Right ventricle myocardium superior (tissue), 1 donor: ENCODE results near the gene MAP3K14. TPM values are rescaled to one million over a fixed set of nuclear protein-coding genes. Genes with fewer than 3 reads are reported as not detected.

Experiments
- ATAC-seq: fragments of 200-7000 bp; cut with Tn5 transposase; one replicate; pipeline ENCODE4 v1.9.1; 2020; ENCODE audit warnings: mild to moderate bottlenecking; ENCODE audit not compliant: poor library complexity
- DNase-seq: peaks from one replicate; pipeline ENCODE4 v3.0.0-alpha.2; 2020
- intact Hi-C: fragments of 100-400 bp; cut with DNase I; formaldehyde crosslinking; loops from one replicate; pipeline ENCODE4 v1.11.2; 2022
- total RNA-seq: library from RNA; stranded (reverse); fragmentation: NEBNext Ultra II Directional; extraction: Animal tissue kit (Norgen Biotek cat#: 25700); gene quantifications from one replicate; pipeline ENCODE4 v1.2.1, GENCODE V29; 2021
- donor health status: DM: no; HTN: yes; CAD: no; lungs with severe emphysema.

The MAP3K14 gene
- total RNA-seq, 1 donor from 2014 or later = 12.2 TPM

DNA sequence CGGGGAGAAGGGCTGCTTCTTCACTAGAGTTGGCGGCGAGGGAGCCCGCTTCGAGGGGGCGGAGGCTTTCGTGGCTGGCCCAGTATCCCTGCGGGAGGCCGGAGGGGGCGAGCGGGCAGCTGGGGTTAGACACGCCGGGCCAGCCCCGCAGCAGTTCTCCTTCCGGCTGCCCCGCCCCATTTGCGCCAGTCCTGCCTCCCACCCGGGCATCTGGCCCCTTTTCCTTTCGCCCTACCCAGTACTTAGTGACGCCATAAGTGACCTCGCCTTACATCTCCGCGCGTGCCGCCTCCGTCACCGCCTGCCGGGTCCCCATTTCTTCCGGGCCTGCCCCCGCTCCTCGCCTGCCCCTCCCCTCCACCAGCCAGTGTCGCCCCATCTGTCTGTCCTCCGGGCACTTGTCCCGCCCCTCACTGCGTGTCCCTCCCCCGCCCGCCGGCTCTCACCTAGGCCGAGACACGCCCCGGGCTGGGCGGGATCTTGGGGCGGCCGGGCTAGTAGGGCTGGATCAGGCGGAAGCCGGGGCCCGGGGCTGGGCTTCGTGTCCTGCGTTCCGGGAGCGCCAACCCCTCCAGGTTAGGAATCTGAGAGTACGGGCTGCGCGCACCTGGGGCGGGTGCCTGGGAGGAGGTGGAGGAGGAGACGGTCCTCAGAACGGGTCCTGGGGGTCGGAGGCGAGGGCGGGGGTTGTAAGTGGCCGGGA is 69.2 kb downstream of the MAP3K14 start:
- intact Hi-C loops = no loop called here
- ATAC-seq (peak; percentile 94), DNase-seq (peak; percentile 93)

GRCh38 chr17:45246861-45247428 is 69.9 kb downstream of the MAP3K14 start:
- ATAC-seq (peak; percentile 55), DNase-seq (no peak)
- intact Hi-C loops = no loop called here

- ATAC-seq (no peak), DNase-seq (no peak)
- intact Hi-C loops = no loop called here
Measured at GRCh38 chr17:45246338-45246737, 70.5 kb downstream of the MAP3K14 start.

DNA sequence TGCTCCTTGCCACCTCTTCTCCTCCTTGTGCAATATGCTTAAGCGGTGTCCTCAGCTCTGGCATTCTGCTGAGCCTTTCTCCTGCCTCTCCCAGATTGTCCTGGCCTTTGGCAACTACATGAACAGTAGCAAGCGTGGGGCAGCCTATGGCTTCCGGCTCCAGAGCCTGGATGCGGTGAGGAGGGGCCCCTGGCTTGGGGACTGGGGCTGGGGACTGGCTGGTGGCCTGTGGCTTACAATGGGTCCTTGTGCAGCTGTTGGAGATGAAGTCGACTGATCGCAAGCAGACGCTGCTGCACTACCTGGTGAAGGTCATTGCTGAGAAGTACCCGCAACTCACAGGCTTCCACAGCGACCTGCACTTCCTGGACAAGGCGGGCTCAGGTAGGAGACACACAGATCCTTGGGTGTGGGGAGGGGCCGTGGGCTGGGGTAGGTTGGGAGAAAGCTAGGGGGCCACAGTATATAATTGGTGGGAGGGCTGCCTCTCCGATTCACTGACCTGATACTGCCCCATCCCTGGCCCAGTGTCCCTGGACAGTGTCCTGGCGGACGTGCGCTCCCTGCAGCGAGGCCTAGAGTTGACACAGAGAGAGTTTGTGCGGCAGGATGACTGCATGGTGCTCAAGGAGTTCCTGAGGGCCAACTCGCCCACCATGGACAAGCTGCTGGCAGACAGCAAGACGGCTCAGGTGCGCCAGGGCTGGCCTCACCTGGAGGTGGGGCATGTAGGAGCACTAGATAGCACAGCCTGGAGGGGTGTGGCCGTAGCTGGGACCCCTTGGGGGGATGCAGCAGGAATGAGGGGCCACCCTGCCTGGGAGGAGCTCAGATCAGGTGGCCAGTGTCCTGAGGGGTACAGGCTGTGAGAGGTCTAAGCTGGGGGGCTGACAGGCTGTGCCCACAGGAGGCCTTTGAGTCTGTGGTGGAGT is 71.8 kb downstream of the MAP3K14 start:
- intact Hi-C loops = no loop called here
- DNase-seq = no peak
- ATAC-seq = no peak

- intact Hi-C loops = no loop called here
- DNase-seq (no peak), ATAC-seq (no peak)
Measured at GRCh38 chr17:45243750-45244149, 73.1 kb downstream of the MAP3K14 start.

GRCh38 chr17:45242029-45242414 is 74.8 kb downstream of the MAP3K14 start:
- intact Hi-C loops = no loop called here

GRCh38 chr17:45241328-45242028 is 75.3 kb downstream of the MAP3K14 start:
- DNase-seq = no peak
- intact Hi-C loops = no loop called here
- peak; percentile 10 for ATAC-seq

More at GRCh38 chr17:45242029-45242414, 74.8 kb downstream of the MAP3K14 start:
- DNase-seq (no peak), ATAC-seq (no peak)

GRCh38 chr17:45240905-45241327 is 75.9 kb downstream of the MAP3K14 start:
- DNase-seq (no peak), ATAC-seq (no peak)
- intact Hi-C loops = no loop called here

GRCh38 chr17:45238155-45238774 is 78.6 kb downstream of the MAP3K14 start:
- DNase-seq (no peak), ATAC-seq (no peak)
- intact Hi-C loops = no loop called here

GRCh38 chr17:45237686-45238085 is 79.1 kb downstream of the MAP3K14 start:
- DNase-seq (no peak), ATAC-seq (no peak)
- intact Hi-C loops = no loop called here

DNA sequence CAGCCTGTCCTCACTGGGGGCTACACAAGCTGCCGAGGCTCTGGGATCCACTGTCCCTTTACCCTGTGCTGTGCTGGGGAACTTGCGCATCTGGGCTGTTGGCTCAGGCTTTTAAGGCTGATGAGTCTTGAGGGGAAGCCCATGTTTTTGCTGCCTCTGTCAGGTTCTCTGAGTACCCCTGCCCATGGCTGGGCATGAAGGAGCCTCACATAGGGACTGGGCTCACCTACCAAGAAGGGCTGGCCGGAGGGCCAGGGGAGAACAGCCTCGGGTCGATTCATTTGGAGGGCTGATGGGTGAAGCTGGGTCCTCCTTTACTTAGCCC is 80.6 kb downstream of the MAP3K14 start:
- no peak for ATAC-seq
- intact Hi-C loops = no loop called here
- DNase-seq = no peak

DNA sequence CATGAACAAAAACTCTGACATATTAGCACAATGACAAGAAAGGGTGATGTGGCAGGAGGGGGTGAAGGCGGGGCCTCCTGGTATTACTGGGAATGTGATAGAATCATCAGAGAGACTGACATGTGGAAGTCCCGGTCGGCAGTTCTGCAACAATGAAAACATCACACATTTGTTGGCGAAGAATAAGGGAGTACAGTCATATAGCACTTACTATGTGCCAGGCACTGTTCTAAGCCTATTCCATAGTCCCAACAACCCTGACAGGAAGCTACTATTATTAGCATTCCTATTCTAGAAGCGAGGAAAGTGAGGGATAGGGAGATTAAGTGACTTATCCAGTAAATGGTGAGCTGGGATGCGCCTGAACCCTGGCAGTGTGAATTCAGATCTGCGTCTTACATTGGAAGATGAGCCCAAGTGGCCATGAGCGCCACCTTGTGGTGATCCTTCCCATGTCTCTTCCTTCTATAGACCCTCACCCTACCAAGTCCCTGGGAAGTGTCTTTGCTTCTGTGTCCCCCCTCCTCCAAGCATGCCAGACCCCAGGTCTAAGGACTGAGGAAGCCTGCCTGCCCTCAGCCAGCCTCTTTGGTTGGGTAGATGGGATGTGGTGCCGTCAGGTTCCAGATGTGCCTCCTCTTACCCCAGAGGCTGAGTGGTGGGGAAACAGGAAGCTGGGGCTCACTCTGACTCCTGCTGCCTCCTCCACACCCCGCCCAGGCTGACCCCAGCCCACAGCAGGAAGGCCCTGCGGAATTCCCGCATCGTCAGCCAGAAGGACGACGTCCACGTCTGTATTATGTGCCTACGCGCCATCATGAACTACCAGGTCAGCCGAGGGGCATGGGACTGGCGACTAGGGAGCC is 81.2 kb downstream of the MAP3K14 start:
- peak; percentile 64 for ATAC-seq
- DNase-seq = peak; percentile 88
- intact Hi-C loops = no loop called here

GRCh38 chr17:45234641-45235415 is 82.0 kb downstream of the MAP3K14 start:
- ATAC-seq (no peak), DNase-seq (peak; percentile 38)
- intact Hi-C loops = no loop called here

DNA sequence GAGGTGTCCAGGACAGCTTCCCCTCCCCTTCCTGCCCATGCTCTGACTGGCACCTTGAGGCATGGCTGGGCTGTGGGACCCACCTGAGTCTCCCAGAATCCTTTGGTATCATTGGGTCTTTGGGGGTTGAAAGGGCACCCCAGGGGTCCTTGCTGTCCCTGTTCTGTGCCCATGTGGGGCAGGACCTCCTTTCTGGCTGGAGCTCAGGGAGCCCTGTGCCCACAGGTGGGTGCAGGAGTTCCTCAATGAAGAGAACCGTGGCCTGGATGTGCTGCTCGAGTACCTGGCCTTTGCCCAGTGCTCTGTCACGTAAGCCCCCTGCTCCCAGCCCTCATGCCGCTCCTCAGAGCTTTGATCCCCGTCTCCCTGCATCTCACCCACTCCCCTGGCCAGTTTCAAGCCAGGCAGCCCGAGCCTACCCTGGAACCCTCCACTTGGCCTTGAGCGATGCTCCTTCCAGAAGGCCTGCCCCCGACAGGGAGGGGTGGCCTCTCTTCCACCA is 83.3 kb downstream of the MAP3K14 start:
- ATAC-seq (no peak), DNase-seq (no peak)
- intact Hi-C loops = no loop called here

- intact Hi-C loops = no loop called here
- DNase-seq (no peak), ATAC-seq (no peak)
Measured at GRCh38 chr17:45232514-45233422, 84.1 kb downstream of the MAP3K14 start.
